ENCODE data around the gene KLRC4. TPM values are rescaled to one million over a fixed set of nuclear protein-coding genes. Genes with fewer than 3 reads are reported as not detected.
"Not testable (repeated sequence)": the region's sequence is repeated elsewhere in the genome, so short reads cannot be mapped to it uniquely, and the experiment has no call there.

KLRC4 gene
- total and polyA plus RNA-seq, 4 donors = 0.51 to 0.78 (median 0.56) TPM; not detected in 1

DNA sequence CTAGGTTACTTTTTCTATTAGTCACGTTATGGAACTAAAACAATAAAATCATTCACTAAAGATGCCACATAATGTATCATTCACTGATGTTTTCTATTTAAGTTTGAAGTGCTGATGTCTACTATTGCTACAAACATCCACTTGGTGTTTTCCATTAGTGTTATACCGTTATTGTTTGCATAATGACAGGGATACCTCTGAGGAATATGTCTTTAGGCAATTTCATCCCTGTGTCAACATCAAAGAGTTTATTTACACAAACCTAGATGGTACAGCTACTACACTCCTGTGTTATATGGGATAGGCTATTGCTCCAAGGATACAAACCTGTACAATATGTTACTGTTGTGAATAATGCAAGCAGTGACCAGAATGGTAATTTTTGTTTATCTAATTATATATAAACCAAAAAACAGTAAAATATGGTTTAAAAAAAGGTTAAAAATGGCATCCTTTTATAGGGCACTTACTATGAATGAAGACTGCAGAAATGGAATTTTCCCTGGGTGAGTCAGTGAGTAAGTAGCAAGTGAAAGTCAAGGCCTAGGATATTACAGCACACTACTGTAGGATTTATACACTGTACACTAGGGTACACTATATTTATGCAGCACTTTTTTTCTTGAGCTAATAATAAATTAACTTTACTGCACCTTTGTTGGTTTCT, 30.2 kb upstream of the KLRC4 start:
- intact Hi-C loops (cut with DNase I); DNase-seq; H3K27me3 ChIP-seq (ENCODE audit: control insufficient read depth in 1 of 2, insufficient read depth in 2 of 2, low read length in 1 of 2); H3K4me3 ChIP-seq (ENCODE audit: low read length in 2 of 2); H3K4me1 ChIP-seq (ENCODE audit: control insufficient read depth in 1 of 2, insufficient read depth in 2 of 2, low read length in 2 of 2); H3K27ac ChIP-seq (ENCODE audit: low read depth in 1 of 2, low read length in 2 of 2); H3K36me3 ChIP-seq (ENCODE audit: control insufficient read depth in 1 of 2, insufficient read depth in 2 of 2, low read length in 1 of 2); H3K9me3 ChIP-seq (ENCODE audit: control insufficient read depth, low read length); ATAC-seq (ENCODE audit: low FRiP score): not testable (repeated sequence)
- 49 to 53% methylated on average over 2 of the region's 2 CpGs for WGBS, 2 donors

DNA sequence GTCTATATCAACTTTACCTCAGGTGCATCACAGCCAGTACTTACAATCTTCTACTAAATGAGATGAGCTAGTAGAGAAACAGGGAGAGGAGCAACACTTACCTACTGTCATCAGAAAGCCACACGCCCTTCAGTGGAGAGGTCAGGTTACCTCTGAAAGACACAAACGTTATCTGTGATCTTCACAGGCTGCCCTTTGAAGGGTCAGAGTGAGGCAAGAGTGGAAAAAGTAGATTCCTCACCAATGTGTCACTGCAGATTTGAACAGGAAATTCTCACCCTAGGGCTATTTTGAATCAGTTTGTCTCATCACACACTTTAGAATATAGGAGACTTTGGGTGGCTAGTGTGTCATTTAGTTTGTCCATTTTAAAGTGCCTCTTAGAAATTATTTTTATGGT, 28.0 kb upstream of the KLRC4 start:
- ATAC-seq (ENCODE audit: low FRiP score); DNase-seq; H3K4me1 ChIP-seq (ENCODE audit: control insufficient read depth in 1 of 2, insufficient read depth in 2 of 2, low read length in 2 of 2); H3K4me3 ChIP-seq (ENCODE audit: low read length in 2 of 2); H3K27me3 ChIP-seq (ENCODE audit: control insufficient read depth in 1 of 2, insufficient read depth in 2 of 2, low read length in 1 of 2); intact Hi-C loops (cut with DNase I); H3K27ac ChIP-seq (ENCODE audit: low read depth in 1 of 2, low read length in 2 of 2); H3K36me3 ChIP-seq (ENCODE audit: control insufficient read depth in 1 of 2, insufficient read depth in 2 of 2, low read length in 1 of 2); H3K9me3 ChIP-seq (ENCODE audit: control insufficient read depth, low read length): not testable (repeated sequence)
- WGBS, 2 donors = 16 to 43% methylated on average over 1 to 2 of the region's 2 CpGs

DNA sequence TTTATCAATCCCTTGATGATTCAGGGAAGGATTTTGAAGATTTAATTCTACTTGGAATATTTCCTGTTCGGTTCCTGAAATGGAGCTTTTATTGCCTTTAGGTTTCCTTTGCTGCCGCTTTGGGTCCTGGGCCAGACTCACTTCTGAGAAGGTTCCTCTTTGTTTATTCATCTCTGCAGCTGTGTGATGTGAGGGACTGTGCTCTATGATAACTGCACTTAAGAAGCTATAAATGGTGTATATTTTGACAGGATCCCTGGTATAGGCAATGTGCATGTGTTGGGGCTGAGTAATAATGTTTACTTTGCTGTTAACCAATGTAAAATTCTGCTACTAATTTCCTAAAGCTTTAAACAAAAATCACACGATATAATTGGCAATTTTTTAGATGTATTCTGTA, 26.3 kb upstream of the KLRC4 start, which contains the start of gene KLRC2:
Gene KLRC2, minus strand, starts transcription at position 195 of the 400 bp plus-strand sequence. Its CDS starts 24 bp downstream, at position 171.
- WGBS, 2 donors = 31 to 43% methylated on average over 3 of the region's 3 CpGs
- H3K9me3 ChIP-seq (ENCODE audit: control insufficient read depth, low read length); H3K4me1 ChIP-seq (ENCODE audit: control insufficient read depth in 1 of 2, insufficient read depth in 2 of 2, low read length in 2 of 2); intact Hi-C loops (cut with DNase I); ATAC-seq (ENCODE audit: low FRiP score); H3K4me3 ChIP-seq (ENCODE audit: low read length in 2 of 2); H3K27ac ChIP-seq (ENCODE audit: low read depth in 1 of 2, low read length in 2 of 2); H3K27me3 ChIP-seq (ENCODE audit: control insufficient read depth in 1 of 2, insufficient read depth in 2 of 2, low read length in 1 of 2); H3K36me3 ChIP-seq (ENCODE audit: control insufficient read depth in 1 of 2, insufficient read depth in 2 of 2, low read length in 1 of 2): not testable (repeated sequence)
- peak in 1 of 2 donors; percentile 40 for DNase-seq

DNA sequence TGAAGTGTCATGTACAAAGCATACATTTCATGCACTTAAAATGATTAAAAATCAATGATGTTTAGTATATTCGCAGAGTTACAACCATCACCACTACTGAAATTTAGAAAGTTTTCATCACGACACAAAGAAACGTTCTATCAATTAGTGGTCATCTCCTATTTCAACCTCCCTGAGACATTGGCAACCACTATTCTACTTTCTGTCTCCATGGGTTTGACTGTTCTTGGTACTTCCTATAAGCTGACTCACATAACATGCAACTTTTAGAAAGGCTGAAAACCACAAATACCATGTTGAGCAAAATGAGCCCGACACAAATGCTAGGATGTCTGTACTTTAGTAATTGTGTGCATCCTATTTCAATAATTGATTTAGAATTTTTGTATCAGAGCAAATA, 21.1 kb upstream of the KLRC4 start:
- intact Hi-C loops (cut with DNase I); H3K36me3 ChIP-seq (ENCODE audit: control insufficient read depth in 1 of 2, insufficient read depth in 2 of 2, low read length in 1 of 2); H3K27me3 ChIP-seq (ENCODE audit: control insufficient read depth in 1 of 2, insufficient read depth in 2 of 2, low read length in 1 of 2); H3K27ac ChIP-seq (ENCODE audit: low read depth in 1 of 2, low read length in 2 of 2); H3K9me3 ChIP-seq (ENCODE audit: control insufficient read depth, low read length); ATAC-seq (ENCODE audit: low FRiP score); H3K4me3 ChIP-seq (ENCODE audit: low read length in 2 of 2); H3K4me1 ChIP-seq (ENCODE audit: control insufficient read depth in 1 of 2, insufficient read depth in 2 of 2, low read length in 2 of 2); DNase-seq: not testable (repeated sequence)
- WGBS, 2 donors = 89 to 91% methylated on average over 4 of the region's 4 CpGs

DNA sequence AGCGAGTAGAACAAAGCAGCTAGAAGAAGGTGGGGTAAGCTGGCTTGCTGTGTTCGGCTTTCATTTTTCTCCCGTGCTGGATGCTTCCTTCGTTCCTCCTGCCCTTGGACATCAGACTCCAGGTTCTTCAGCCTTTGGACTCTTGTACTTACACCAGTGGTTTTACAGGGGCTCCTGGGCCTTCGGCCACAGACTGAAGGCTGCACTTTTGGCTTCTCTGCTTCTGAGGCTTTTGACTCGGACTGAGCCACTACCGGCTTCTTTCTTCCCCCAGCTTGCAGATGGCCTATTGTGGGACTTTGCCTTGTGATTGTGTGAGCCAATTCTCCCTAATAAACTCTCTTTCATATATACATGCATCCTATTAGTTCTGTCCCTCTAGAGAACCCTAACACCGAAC, 16.4 kb upstream of the KLRC4 start:
- 83 to 84% methylated on average over 7 to 8 of the region's 8 CpGs for WGBS, 2 donors
- DNase-seq; H3K27me3 ChIP-seq (ENCODE audit: control insufficient read depth in 1 of 2, insufficient read depth in 2 of 2, low read length in 1 of 2); H3K4me1 ChIP-seq (ENCODE audit: control insufficient read depth in 1 of 2, insufficient read depth in 2 of 2, low read length in 2 of 2); ATAC-seq (ENCODE audit: low FRiP score); intact Hi-C loops (cut with DNase I); H3K27ac ChIP-seq (ENCODE audit: low read depth in 1 of 2, low read length in 2 of 2); H3K4me3 ChIP-seq (ENCODE audit: low read length in 2 of 2); H3K36me3 ChIP-seq (ENCODE audit: control insufficient read depth in 1 of 2, insufficient read depth in 2 of 2, low read length in 1 of 2); H3K9me3 ChIP-seq (ENCODE audit: control insufficient read depth, low read length): not testable (repeated sequence)

DNA sequence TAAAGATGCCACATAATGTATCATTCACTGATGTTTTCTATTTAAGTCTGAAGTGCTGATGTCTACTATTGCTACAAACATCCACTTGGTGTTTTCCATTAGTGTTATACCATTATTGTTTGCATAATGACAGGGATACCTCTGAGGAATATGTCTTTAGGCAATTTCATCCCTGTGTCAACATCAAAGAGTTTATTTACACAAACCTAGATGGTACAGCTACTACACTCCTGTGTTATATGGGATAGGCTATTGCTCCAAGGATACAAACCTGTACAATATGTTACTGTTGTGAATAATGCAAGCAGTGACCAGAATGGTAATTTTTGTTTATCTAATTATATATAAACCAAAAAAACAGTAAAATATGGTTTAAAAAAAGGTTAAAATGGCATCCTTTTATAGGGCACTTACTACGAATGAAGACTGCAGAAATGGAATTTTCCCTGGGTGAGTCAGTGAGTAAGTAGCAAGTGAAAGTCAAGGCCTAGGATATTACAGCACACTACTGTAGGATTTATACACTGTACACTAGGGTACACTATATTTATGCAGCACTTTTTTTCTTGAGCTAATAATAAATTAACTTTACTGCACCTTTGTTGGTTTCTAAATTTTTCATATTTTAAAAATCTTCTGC, 14.8 kb upstream of the KLRC4 start:
- H3K9me3 ChIP-seq (ENCODE audit: control insufficient read depth, low read length); H3K36me3 ChIP-seq (ENCODE audit: control insufficient read depth in 1 of 2, insufficient read depth in 2 of 2, low read length in 1 of 2); H3K4me1 ChIP-seq (ENCODE audit: control insufficient read depth in 1 of 2, insufficient read depth in 2 of 2, low read length in 2 of 2); H3K27ac ChIP-seq (ENCODE audit: low read depth in 1 of 2, low read length in 2 of 2); ATAC-seq (ENCODE audit: low FRiP score); intact Hi-C loops (cut with DNase I); H3K27me3 ChIP-seq (ENCODE audit: control insufficient read depth in 1 of 2, insufficient read depth in 2 of 2, low read length in 1 of 2); H3K4me3 ChIP-seq (ENCODE audit: low read length in 2 of 2); DNase-seq: not testable (repeated sequence)
- WGBS, 2 donors = 31 to 39% methylated on average over 1 of the region's 1 CpG

DNA sequence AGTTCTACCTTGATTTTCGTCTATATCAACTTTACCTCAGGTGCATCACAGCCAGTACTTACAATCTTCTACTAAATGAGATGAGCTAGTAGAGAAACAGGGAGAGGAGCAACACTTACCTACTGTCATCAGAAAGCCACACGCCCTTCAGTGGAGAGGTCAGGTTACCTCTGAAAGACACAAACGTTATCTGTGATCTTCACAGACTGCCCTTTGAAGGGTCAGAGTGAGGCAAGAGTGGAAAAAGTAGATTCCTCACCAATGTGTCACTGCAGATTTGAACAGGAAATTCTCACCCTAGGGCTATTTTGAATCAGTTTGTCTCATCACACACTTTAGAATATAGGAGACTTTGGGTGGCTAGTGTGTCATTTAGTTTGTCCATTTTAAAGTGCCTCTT, 12.6 kb upstream of the KLRC4 start:
- H3K27me3 ChIP-seq (ENCODE audit: control insufficient read depth in 1 of 2, insufficient read depth in 2 of 2, low read length in 1 of 2); H3K4me1 ChIP-seq (ENCODE audit: control insufficient read depth in 1 of 2, insufficient read depth in 2 of 2, low read length in 2 of 2); H3K27ac ChIP-seq (ENCODE audit: low read depth in 1 of 2, low read length in 2 of 2); DNase-seq; H3K36me3 ChIP-seq (ENCODE audit: control insufficient read depth in 1 of 2, insufficient read depth in 2 of 2, low read length in 1 of 2); intact Hi-C loops (cut with DNase I); H3K9me3 ChIP-seq (ENCODE audit: control insufficient read depth, low read length); ATAC-seq (ENCODE audit: low FRiP score); H3K4me3 ChIP-seq (ENCODE audit: low read length in 2 of 2): not testable (repeated sequence)
- 20 to 21% methylated on average over 2 of the region's 3 CpGs for WGBS, 2 donors

DNA sequence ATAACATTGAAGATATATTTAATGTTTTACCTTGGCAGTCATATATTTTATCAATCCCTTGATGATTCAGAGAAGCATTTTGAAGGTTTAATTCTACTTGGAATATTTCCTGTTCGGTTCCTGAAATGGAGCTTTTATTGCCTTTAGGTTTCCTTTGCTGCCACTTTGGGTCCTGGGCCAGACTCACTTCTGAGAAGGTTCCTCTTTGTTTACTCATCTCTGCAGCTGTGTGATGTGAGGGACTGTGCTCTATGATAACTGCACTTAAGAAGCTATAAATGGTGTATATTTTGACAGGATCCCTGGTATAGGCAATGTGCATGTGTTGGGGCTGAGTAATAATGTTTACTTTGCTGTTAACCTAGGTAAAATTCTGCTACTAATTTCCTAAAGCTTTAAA, 10.8 kb upstream of the KLRC4 start, which contains the start of gene KLRC3:
Gene KLRC3, minus strand, starts transcription at position 262 of the 400 bp plus-strand sequence. Its CDS starts 45 bp downstream, at position 217.
- H3K9me3 ChIP-seq (ENCODE audit: control insufficient read depth, low read length); H3K27ac ChIP-seq (ENCODE audit: low read depth in 1 of 2, low read length in 2 of 2); DNase-seq; H3K4me3 ChIP-seq (ENCODE audit: low read length in 2 of 2); H3K4me1 ChIP-seq (ENCODE audit: control insufficient read depth in 1 of 2, insufficient read depth in 2 of 2, low read length in 2 of 2); ATAC-seq (ENCODE audit: low FRiP score); intact Hi-C loops (cut with DNase I); H3K27me3 ChIP-seq (ENCODE audit: control insufficient read depth in 1 of 2, insufficient read depth in 2 of 2, low read length in 1 of 2); H3K36me3 ChIP-seq (ENCODE audit: control insufficient read depth in 1 of 2, insufficient read depth in 2 of 2, low read length in 1 of 2): not testable (repeated sequence)
- WGBS, 2 donors = 21 to 49% methylated on average over 1 of the region's 1 CpG

DNA sequence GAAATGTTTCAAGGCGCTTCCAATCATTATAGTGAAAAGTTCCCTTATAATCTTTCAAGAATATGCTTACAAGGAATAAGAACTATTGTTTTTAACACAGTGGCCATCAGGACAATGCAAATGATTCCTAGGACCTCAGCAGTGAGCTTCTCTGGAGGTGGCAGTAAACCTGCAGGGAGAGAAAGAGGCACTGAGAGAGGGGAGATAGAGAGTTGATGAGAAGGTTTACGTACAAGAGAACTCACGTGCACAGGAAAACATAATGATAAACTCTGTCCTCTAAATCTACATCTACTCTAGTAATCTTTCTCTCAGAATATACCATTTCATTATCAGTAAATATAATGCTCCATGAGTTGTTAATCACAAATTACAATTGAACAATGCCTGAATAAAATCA, 715 bp downstream of the KLRC4 start:
- WGBS, 2 donors = 50 to 55% methylated on average over 3 of the region's 3 CpGs
- intact Hi-C loops (cut with DNase I) = no loop called here

More for the DNA sequence above, 715 bp downstream of the KLRC4 start:
- H3K4me3 ChIP-seq (ENCODE audit: low read length in 2 of 2) = no peak overlapping the region
- H3K9me3 ChIP-seq (ENCODE audit: control insufficient read depth, low read length) = no peaks in the 10 kb centered on the region
- no peaks in the 10 kb centered on the region for H3K36me3 ChIP-seq (ENCODE audit: control insufficient read depth in 1 of 2, insufficient read depth in 2 of 2, low read length in 1 of 2)
- H3K27ac ChIP-seq (ENCODE audit: low read depth in 1 of 2, low read length in 2 of 2) = no peak overlapping the region
- no peak for DNase-seq
- no peaks in the 10 kb centered on the region for H3K27me3 ChIP-seq (ENCODE audit: control insufficient read depth in 1 of 2, insufficient read depth in 2 of 2, low read length in 1 of 2)
- no peaks in the 10 kb centered on the region for H3K4me1 ChIP-seq (ENCODE audit: control insufficient read depth in 1 of 2, insufficient read depth in 2 of 2, low read length in 2 of 2)
- ATAC-seq (ENCODE audit: low FRiP score) = no peak

Measured in aorta (tissue), 5 donors.